Gastrocnemius medialis (tissue), 4 donors: ENCODE measurements around the gene CRAMP1.

Experiments used
- POLR2A ChIP-seq, 2 donors: fragments of 450-650 bp; IDR thresholded peaks; one replicate each; pipeline ENCODE4 v1.6.1; 2017; ENCODE audit warnings: antibody characterized with exemption in 2 of 2, mild to moderate bottlenecking in 2 of 2, moderate library complexity in 2 of 2
- TF ChIP-seq, protein P1 (sequence below), 5 experiments: fragments of 450-650 bp in 3 of 5; fragments of 200-600 bp in 2 of 5; sonication (generic) in 2 of 5; IDR thresholded peaks in 4 of 5; conservative IDR thresholded peaks in 1 of 5; 1 replicate in 4 of 5; 2 replicates in 1 of 5; pipeline ENCODE4 v1.5.1; 2016 to 2019; ENCODE audit warnings: antibody characterized with exemption in 5 of 5, mild to moderate bottlenecking in 3 of 5, moderate library complexity in 3 of 5

DNA sequence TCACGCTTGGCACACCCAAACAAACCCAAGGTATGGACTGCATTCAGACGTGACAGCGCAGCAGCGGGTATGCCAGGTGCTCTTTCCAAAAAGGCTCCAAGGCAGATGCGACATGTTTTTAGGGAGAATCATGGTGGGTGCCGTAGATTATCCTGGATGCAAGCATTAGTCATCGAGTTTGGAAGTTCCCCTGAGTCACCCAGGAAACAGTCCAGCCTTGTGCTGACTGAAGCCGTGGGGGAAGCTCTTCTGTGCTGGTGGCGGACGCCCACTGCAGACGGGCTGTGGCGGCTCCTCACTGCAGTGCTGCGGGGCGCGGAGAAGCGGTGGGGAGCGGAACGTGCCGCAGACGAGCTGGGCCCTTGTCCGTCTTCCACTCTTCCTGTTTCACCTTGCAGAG, 79.8 kb downstream of the CRAMP1 start:
- TF ChIP-seq, protein P1, sequence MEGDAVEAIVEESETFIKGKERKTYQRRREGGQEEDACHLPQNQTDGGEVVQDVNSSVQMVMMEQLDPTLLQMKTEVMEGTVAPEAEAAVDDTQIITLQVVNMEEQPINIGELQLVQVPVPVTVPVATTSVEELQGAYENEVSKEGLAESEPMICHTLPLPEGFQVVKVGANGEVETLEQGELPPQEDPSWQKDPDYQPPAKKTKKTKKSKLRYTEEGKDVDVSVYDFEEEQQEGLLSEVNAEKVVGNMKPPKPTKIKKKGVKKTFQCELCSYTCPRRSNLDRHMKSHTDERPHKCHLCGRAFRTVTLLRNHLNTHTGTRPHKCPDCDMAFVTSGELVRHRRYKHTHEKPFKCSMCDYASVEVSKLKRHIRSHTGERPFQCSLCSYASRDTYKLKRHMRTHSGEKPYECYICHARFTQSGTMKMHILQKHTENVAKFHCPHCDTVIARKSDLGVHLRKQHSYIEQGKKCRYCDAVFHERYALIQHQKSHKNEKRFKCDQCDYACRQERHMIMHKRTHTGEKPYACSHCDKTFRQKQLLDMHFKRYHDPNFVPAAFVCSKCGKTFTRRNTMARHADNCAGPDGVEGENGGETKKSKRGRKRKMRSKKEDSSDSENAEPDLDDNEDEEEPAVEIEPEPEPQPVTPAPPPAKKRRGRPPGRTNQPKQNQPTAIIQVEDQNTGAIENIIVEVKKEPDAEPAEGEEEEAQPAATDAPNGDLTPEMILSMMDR (IDR thresholded peaks at IDR 0.05 in 4 of 5, conservative IDR thresholded peaks at IDR 0.05 in 1 of 5), result no peak
- no peak for TF ChIP-seq POLR2A (IDR thresholded peaks at IDR 0.05)
